Measurements from ENCODE around the gene ERBB4.

The ERBB4 gene

DNA sequence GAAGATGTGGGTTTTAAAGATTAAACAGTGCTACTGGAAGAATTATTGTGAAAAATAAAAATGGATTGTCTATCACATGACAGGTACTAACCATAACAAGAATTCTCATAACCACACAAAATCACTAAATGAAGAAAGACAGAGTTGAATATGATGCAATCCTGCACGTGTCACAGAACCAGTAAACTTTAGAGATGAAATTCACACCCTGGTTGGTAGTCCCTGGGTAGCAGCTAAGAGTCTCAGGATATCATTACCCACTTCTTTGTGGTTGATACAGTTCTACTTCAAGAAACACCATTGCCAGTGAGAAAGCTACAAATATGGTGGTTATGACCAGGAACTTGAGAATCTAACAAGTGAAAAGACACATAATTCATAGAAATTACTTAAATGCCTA lies 450.2 kb downstream of the ERBB4 start:
- H3K27ac ChIP-seq: no peak overlapping the region
- no peak for TF ChIP-seq CTCF (conservative IDR thresholded peaks at IDR 0.05)

DNA sequence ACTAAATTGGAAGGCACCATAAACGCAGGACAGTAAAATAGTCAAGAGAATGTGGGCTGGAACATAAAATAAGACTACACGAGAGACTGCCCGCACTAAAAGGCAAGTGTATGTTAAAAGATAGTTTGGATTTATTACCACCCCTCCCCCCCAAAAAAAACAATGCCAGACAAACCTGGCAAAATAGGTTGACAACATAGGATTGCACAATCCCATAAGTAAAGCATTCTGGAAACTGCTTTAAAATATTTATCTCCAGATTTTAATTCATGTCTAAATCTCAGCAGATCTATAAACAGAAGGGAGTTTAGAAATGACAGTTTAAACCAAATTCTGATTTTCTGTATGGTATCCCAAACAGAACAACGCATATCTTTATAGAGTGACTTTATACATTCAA lies 455.1 kb downstream of the ERBB4 start:
- TF ChIP-seq CTCF (conservative IDR thresholded peaks at IDR 0.05): no peak

DNA sequence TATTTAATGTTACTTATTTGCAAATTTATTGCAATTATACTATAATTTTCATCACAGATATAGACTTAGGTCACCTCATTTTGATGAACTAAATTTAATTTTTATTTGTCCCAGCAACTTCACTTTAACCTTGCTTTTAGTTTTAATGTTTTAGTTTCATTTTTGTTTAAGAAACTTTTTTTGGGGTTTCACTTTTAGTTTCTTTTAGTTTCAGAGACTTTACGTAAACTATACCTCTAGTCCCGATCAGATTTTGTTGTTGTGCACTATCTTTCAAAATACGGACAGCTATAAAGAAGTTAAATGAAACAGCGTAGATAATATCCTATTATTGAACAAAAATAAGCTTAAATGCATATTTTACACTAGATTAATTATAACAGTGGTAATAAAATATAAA lies 460.5 kb downstream of the ERBB4 start:
- no peak for TF ChIP-seq CTCF (conservative IDR thresholded peaks at IDR 0.05)
- H3K27ac ChIP-seq: no peak overlapping the region

More for the DNA sequence above, 455.1 kb downstream of the ERBB4 start:
- H3K27ac ChIP-seq: no peak overlapping the region

DNA sequence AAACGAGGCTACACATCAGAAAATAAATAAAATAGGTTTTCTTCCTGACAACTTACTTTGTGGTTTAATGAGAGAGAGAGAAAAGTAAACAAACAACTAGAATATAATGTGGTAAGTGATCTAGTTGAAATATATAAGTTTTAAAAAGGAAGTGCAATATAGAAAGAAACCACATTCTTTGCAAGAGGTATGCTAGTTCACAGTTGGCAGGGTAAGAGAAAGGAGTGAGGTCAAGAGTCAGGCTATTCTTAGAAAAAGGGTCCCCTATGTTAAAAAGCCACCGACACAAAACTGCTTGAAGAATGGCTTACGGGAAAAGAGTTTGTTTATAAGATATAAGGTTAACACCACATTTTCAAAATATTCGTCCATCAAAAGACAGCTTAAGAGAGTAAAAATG lies 462.1 kb downstream of the ERBB4 start:
- no peak for TF ChIP-seq CTCF (conservative IDR thresholded peaks at IDR 0.05)
- H3K27ac ChIP-seq: no peak overlapping the region

GRCh38 chr2:212073360-212073759 lies 465.2 kb downstream of the ERBB4 start:
- no peak overlapping the region for H3K27ac ChIP-seq
- no peak for TF ChIP-seq CTCF (conservative IDR thresholded peaks at IDR 0.05)

- TF ChIP-seq CTCF (conservative IDR thresholded peaks at IDR 0.05): no peak
- H3K27ac ChIP-seq: no peak overlapping the region
These were observed 472.1 kb downstream of the ERBB4 start for GRCh38 chr2:212066546-212066945.

DNA sequence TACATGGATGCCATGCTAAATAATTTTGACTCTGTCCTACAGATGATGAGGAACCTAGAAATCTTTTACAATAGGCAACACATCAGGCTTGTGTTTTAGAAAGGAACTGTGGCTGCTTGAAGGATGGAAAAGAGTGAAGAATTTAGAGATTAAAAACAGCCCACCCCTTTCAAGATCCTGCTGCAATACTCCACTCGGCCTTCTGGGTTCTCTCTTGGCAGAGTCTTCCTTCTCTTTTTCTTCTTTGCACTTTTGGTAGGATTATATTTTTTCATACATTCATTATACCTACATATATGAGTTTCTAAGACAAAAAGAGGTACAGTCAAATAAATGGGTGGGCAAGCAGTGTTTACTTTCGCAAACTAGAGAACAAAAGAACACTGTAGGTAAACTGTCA lies 474.3 kb downstream of the ERBB4 start:
- TF ChIP-seq CTCF (conservative IDR thresholded peaks at IDR 0.05): no peak
- no peak overlapping the region for H3K27ac ChIP-seq

All from VCaP (cell line).